Mesothelial cell of epicardium (in vitro differentiated cells): Measurements from ENCODE around the gene PIM3. TPM values are rescaled to one million over a fixed set of nuclear protein-coding genes. Genes with fewer than 3 reads are reported as not detected.

Source experiments
- DNase-seq, 2 experiments: peaks; one replicate each; pipeline ENCODE4 v3.0.0; 2021; ENCODE audit warnings: low spot score in 2 of 2; ENCODE audit not compliant: unreplicated experiment in 2 of 2
- H3K27ac Mint-ChIP-seq: 2 replicates; pipeline ENCODE4 v1.8.0; 2021; ENCODE audit warnings: mixed read lengths
- H3K27me3 Mint-ChIP-seq: 2 replicates; pipeline ENCODE4 v1.8.0; 2021; ENCODE audit warnings: low read depth, mixed read lengths
- H3K36me3 Mint-ChIP-seq: 2 replicates; pipeline ENCODE4 v1.8.0; 2021; ENCODE audit warnings: mixed read lengths
- H3K4me1 Mint-ChIP-seq: 2 replicates; pipeline ENCODE4 v1.8.0; 2021; ENCODE audit warnings: mixed read lengths
- H3K4me3 Mint-ChIP-seq: 2 replicates; pipeline ENCODE4 v1.8.0; 2021; ENCODE audit warnings: mild to moderate bottlenecking, moderate library complexity, mixed read lengths
- H3K9me3 Mint-ChIP-seq: 2 replicates; pipeline ENCODE4 v1.8.0; 2021; ENCODE audit warnings: mixed read lengths
- CTCF ChIP-seq: fragments of 200-600 bp; sonication (generic); IDR thresholded peaks from one replicate; pipeline ENCODE4 v1.5.0; 2021; ENCODE audit warnings: antibody characterized with exemption; ENCODE audit not compliant: unreplicated experiment
- total RNA-seq: library from RNA; stranded (reverse); gene quantifications from 3 replicates; pipeline ENCODE4 v1.2.1, GENCODE V29; 2021

The PIM3 gene
- total RNA-seq, 1 donor from 2014 or later = 59.8 TPM

- peak in 1 of 2 experiments; percentile 73 for DNase-seq
- Mint-ChIP-seq H3K27me3 (no peaks in the 10 kb centered on the region), H3K4me1 (peaks cover 47% of the 10 kb centered on the region), H3K27ac (peak overlapping the region; percentile 99), H3K9me3 (no peaks in the 10 kb centered on the region), H3K36me3 (no peaks in the 10 kb centered on the region), H3K4me3 (peak overlapping the region; percentile 2)
- no peak for TF ChIP-seq CTCF
Observed at GRCh38 chr22:49951986-49952896, 8.3 kb upstream of the PIM3 start.

GRCh38 chr22:49953027-49953679, 7.4 kb upstream of the PIM3 start:
- Mint-ChIP-seq H3K9me3 (no peaks in the 10 kb centered on the region), H3K36me3 (no peaks in the 10 kb centered on the region), H3K27ac (peak overlapping the region; percentile 99), H3K4me3 (no peak overlapping the region), H3K27me3 (no peaks in the 10 kb centered on the region), H3K4me1 (peaks cover 46% of the 10 kb centered on the region)
- no peak for DNase-seq
- no peak for TF ChIP-seq CTCF

GRCh38 chr22:49953680-49954344, 6.8 kb upstream of the PIM3 start:
- H3K36me3 Mint-ChIP-seq = no peaks in the 10 kb centered on the region
- peak overlapping the region; percentile 99 for H3K27ac Mint-ChIP-seq
- no peaks in the 10 kb centered on the region for H3K27me3 Mint-ChIP-seq
- no peak for DNase-seq
- no peak overlapping the region for H3K4me3 Mint-ChIP-seq
- no peaks in the 10 kb centered on the region for H3K9me3 Mint-ChIP-seq
- H3K4me1 Mint-ChIP-seq = peaks cover 43% of the 10 kb centered on the region
- TF ChIP-seq CTCF = no peak

GRCh38 chr22:49954354-49954753, 6.2 kb upstream of the PIM3 start:
- peaks cover 47% of the 10 kb centered on the region for H3K4me1 Mint-ChIP-seq
- peak overlapping the region; percentile 59 for H3K27ac Mint-ChIP-seq
- no peaks in the 10 kb centered on the region for H3K27me3 Mint-ChIP-seq
- no peak for DNase-seq
- H3K4me3 Mint-ChIP-seq = no peak overlapping the region
- no peaks in the 10 kb centered on the region for H3K9me3 Mint-ChIP-seq
- H3K36me3 Mint-ChIP-seq = no peaks in the 10 kb centered on the region
- TF ChIP-seq CTCF = no peak

- no peak for TF ChIP-seq CTCF
- Mint-ChIP-seq H3K27ac (peak overlapping the region; percentile 87), H3K9me3 (no peaks in the 10 kb centered on the region), H3K36me3 (no peaks in the 10 kb centered on the region), H3K4me3 (no peak overlapping the region), H3K27me3 (no peaks in the 10 kb centered on the region), H3K4me1 (peaks cover 43% of the 10 kb centered on the region)
- DNase-seq = no peak
Observed at GRCh38 chr22:49954991-49955580, 5.5 kb upstream of the PIM3 start.
